K562 (cell line): Measurements from ENCODE around the gene ZNF775. TPM values are rescaled to one million over a fixed set of nuclear protein-coding genes. Genes with fewer than 3 reads are reported as not detected.
A peak's percentile ranks its signal among the peaks of the same experiment; 100 is the strongest.

Experiments
- ELF4 ChIP-seq: fragments of 450-650 bp; formaldehyde crosslinking; IDR thresholded peaks from 2 replicates; pipeline ENCODE4 v1.4.0; 2022; ENCODE audit warnings: missing genetic modification characterization
- FOXK1 ChIP-seq: sonication (generic); formaldehyde crosslinking; IDR thresholded peaks from 2 replicates; pipeline ENCODE4 v1.8.0; 2022; ENCODE audit warnings: missing genetic modification reagents, mild to moderate bottlenecking, borderline replicate concordance
- HDAC1 ChIP-seq, 2 experiments: fragments of 450-650 bp; IDR thresholded peaks; 2 replicates each; pipeline ENCODE4 v1.6.1; 2016 to 2017; ENCODE audit warnings: inconsistent platforms in 1 of 2, mild to moderate bottlenecking in 1 of 2, moderate library complexity in 1 of 2
- MCM7 ChIP-seq, 2 experiments: fragments of 450-650 bp; IDR thresholded peaks; 2 replicates each; pipeline ENCODE4 v1.6.1; 2016 to 2018
- PHB2 ChIP-seq: fragments of 450-650 bp; IDR thresholded peaks from 2 replicates; pipeline ENCODE4 v1.6.1; 2017; ENCODE audit warnings: low read depth
- SMARCA5 ChIP-seq: fragments of 450-650 bp; IDR thresholded peaks from 2 replicates; pipeline ENCODE4 v1.6.1; 2016
- SOX6 ChIP-seq: fragments of 450-650 bp; IDR thresholded peaks from 2 replicates; pipeline ENCODE4 v1.6.1; 2014; ENCODE audit warnings: mild to moderate bottlenecking
- TAL1 ChIP-seq: fragments of 450-650 bp; IDR thresholded peaks from 2 replicates; pipeline ENCODE4 v1.6.1; 2016; ENCODE audit warnings: mild to moderate bottlenecking
- ZBTB1 ChIP-seq: sonication (generic); formaldehyde crosslinking; IDR thresholded peaks from 2 replicates; pipeline ENCODE4 v1.8.1; 2023; ENCODE audit warnings: missing genetic modification reagents, low read depth, mild to moderate bottlenecking, borderline replicate concordance
- ZC3H8 ChIP-seq: fragments of 450-650 bp; IDR thresholded peaks from 2 replicates; pipeline ENCODE4 v1.6.1; 2017
- polyA plus RNA-seq, 8 experiments: library from polyadenylated mRNA; depleted of rRNA in 4 of 8; stranded (reverse) in 5 of 8; unstranded in 3 of 8; fragments of >200 nt; fragmentation: Nextera tagmentation in 2 of 8; fragmentation: Illumina TruSeq in 1 of 8; extraction: Ambion mirVana in 2 of 8; extraction: Trizol in 1 of 8; gene quantifications; 2 replicates each; pipeline versions ENCODE4 v1.2.1 to v1.2.3, GENCODE V29; 2011 to 2014; ENCODE audit warnings: inconsistent platforms in 1 of 8, missing spikeins in 1 of 8
- total RNA-seq, 7 experiments: library from RNA; depleted of rRNA in 6 of 7; stranded (reverse); fragments of >200 nt in 6 of 7; fragmentation: Illumina TruSeq in 2 of 7; extraction: Trizol in 2 of 7; gene quantifications; 2 replicates each; pipeline versions ENCODE4 v1.2.1 to v1.2.3, GENCODE V29; 2011 to 2021; ENCODE audit warnings: low replicate concordance in 1 of 7
- TF ChIP-seq, protein P1 (sequence below): sonication (generic); formaldehyde crosslinking; IDR thresholded peaks from 2 replicates; pipeline ENCODE4 v1.8.1; 2023; ENCODE audit warnings: mild to moderate bottlenecking, missing genetic modification reagents
- TF ChIP-seq, protein P2 (sequence below): sonication (generic); formaldehyde crosslinking; IDR thresholded peaks from 2 replicates; pipeline ENCODE4 v1.8.0; 2023; ENCODE audit warnings: mild to moderate bottlenecking, missing genetic modification reagents
- TF ChIP-seq, protein P3 (sequence below), 2 experiments: fragments of 250-450 bp in 1 of 2; fragments of 450-650 bp in 1 of 2; sonication (Bioruptor Pico) in 1 of 2; IDR thresholded peaks; 2 replicates each; pipeline versions ENCODE4 v1.6.1 to v1.8.0; 2016 to 2021; ENCODE audit warnings: mild to moderate bottlenecking in 2 of 2, moderate library complexity in 2 of 2, missing compliant biosample characterization in 1 of 2, missing genetic modification characterization in 1 of 2
- TF ChIP-seq, protein P4 (sequence below), 2 experiments: fragments of 450-650 bp; IDR thresholded peaks; 2 replicates each; pipeline ENCODE4 v1.6.1; 2016
- TF ChIP-seq, protein P5 (sequence below): fragments of 450-650 bp; IDR thresholded peaks from 2 replicates; pipeline ENCODE4 v1.6.1; 2017; ENCODE audit warnings: antibody characterized with exemption, mild to moderate bottlenecking
- TF ChIP-seq, protein P6 (sequence below): fragments of 450-650 bp; formaldehyde crosslinking; IDR thresholded peaks from 2 replicates; pipeline ENCODE4 v1.4.0; 2022; ENCODE audit warnings: missing genetic modification characterization

The ZNF775 gene
- total and polyA plus RNA-seq, 9 of the 15 experiments (the other 6 are each of a cell fraction or from before 2014, with no cell fraction given) = 0.04 to 18.7 (median 4.9) TPM

DNA sequence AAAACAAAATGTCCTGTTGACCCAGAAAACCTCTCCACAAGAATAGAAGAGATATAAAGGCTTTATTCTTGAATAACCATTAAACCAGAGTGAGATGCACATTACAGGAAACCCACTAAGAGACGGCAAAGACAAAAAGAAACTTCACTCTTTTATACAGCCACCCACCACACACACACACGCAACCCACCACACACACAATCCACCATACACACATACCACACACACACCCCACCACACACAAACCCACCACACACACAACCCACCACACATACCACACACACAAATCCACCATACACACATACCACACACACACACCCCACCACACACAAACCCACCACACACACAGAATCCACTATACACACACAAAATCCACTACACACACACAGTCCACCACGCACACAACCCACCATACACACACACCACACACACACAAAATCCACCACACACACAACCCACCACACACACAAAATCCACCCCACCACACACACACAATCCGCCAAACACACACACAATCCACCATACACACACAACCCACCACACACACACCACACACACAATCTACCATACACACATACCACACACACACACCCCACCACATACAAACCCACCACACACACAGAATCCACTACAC lies 20.0 kb upstream of the ZNF775 start (continued):
- TF ChIP-seq SMARCA5 (peak; percentile 48; the same call in 1 of the 2 replicates), FOXK1 (CRISPR knock-in tag) (0 out of 2 replicates have a peak, but pooled peaks have one; percentile 64), MCM7 (IDR thresholded peaks at IDR 0.05) (peak in 1 of 2 experiments; percentile 71; a peak in 1 of 4 replicates), TAL1 (no peak), PHB2 (peak; percentile 51; the same call in 1 of the 2 replicates), ZBTB1 (CRISPR knock-in tag) (no peak), HDAC1 (IDR thresholded peaks at IDR 0.05) (peak in 1 of 2 experiments; percentile 26; a peak in 2 of 4 replicates), ZC3H8 (0 out of 2 replicates have a peak, but pooled peaks have one; percentile 76), SOX6 (no peak), ELF4 (CRISPR knock-in tag) (0 out of 2 replicates have a peak, but pooled peaks have one; percentile 44)
- TF ChIP-seq, protein P1, sequence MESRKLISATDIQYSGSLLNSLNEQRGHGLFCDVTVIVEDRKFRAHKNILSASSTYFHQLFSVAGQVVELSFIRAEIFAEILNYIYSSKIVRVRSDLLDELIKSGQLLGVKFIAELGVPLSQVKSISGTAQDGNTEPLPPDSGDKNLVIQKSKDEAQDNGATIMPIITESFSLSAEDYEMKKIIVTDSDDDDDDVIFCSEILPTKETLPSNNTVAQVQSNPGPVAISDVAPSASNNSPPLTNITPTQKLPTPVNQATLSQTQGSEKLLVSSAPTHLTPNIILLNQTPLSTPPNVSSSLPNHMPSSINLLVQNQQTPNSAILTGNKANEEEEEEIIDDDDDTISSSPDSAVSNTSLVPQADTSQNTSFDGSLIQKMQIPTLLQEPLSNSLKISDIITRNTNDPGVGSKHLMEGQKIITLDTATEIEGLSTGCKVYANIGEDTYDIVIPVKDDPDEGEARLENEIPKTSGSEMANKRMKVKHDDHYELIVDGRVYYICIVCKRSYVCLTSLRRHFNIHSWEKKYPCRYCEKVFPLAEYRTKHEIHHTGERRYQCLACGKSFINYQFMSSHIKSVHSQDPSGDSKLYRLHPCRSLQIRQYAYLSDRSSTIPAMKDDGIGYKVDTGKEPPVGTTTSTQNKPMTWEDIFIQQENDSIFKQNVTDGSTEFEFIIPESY = peak; percentile 84
- TF ChIP-seq, protein P2, sequence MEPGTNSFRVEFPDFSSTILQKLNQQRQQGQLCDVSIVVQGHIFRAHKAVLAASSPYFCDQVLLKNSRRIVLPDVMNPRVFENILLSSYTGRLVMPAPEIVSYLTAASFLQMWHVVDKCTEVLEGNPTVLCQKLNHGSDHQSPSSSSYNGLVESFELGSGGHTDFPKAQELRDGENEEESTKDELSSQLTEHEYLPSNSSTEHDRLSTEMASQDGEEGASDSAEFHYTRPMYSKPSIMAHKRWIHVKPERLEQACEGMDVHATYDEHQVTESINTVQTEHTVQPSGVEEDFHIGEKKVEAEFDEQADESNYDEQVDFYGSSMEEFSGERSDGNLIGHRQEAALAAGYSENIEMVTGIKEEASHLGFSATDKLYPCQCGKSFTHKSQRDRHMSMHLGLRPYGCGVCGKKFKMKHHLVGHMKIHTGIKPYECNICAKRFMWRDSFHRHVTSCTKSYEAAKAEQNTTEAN = 0 out of 2 replicates have a peak, but pooled peaks have one; percentile 27
- TF ChIP-seq, protein P3, sequence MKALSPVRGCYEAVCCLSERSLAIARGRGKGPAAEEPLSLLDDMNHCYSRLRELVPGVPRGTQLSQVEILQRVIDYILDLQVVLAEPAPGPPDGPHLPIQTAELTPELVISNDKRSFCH (CRISPR knock-in tag; IDR thresholded peaks at IDR 0.05) = no peak
- TF ChIP-seq, protein P3 (tag; IDR thresholded peaks at IDR 0.05) = no peak
- TF ChIP-seq, protein P4, sequence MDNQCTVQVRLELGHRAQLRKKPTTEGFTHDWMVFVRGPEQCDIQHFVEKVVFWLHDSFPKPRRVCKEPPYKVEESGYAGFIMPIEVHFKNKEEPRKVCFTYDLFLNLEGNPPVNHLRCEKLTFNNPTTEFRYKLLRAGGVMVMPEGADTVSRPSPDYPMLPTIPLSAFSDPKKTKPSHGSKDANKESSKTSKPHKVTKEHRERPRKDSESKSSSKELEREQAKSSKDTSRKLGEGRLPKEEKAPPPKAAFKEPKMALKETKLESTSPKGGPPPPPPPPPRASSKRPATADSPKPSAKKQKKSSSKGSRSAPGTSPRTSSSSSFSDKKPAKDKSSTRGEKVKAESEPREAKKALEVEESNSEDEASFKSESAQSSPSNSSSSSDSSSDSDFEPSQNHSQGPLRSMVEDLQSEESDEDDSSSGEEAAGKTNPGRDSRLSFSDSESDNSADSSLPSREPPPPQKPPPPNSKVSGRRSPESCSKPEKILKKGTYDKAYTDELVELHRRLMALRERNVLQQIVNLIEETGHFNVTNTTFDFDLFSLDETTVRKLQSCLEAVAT (IDR thresholded peaks at IDR 0.05) = peak; percentile 61 to 65; a peak in 3 of 4 replicates
- TF ChIP-seq, protein P5, sequence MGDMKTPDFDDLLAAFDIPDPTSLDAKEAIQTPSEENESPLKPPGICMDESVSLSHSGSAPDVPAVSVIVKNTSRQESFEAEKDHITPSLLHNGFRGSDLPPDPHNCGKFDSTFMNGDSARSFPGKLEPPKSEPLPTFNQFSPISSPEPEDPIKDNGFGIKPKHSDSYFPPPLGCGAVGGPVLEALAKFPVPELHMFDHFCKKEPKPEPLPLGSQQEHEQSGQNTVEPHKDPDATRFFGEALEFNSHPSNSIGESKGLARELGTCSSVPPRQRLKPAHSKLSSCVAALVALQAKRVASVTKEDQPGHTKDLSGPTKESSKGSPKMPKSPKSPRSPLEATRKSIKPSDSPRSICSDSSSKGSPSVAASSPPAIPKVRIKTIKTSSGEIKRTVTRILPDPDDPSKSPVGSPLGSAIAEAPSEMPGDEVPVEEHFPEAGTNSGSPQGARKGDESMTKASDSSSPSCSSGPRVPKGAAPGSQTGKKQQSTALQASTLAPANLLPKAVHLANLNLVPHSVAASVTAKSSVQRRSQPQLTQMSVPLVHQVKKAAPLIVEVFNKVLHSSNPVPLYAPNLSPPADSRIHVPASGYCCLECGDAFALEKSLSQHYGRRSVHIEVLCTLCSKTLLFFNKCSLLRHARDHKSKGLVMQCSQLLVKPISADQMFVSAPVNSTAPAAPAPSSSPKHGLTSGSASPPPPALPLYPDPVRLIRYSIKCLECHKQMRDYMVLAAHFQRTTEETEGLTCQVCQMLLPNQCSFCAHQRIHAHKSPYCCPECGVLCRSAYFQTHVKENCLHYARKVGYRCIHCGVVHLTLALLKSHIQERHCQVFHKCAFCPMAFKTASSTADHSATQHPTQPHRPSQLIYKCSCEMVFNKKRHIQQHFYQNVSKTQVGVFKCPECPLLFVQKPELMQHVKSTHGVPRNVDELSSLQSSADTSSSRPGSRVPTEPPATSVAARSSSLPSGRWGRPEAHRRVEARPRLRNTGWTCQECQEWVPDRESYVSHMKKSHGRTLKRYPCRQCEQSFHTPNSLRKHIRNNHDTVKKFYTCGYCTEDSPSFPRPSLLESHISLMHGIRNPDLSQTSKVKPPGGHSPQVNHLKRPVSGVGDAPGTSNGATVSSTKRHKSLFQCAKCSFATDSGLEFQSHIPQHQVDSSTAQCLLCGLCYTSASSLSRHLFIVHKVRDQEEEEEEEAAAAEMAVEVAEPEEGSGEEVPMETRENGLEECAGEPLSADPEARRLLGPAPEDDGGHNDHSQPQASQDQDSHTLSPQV = no peak
- TF ChIP-seq, protein P6, sequence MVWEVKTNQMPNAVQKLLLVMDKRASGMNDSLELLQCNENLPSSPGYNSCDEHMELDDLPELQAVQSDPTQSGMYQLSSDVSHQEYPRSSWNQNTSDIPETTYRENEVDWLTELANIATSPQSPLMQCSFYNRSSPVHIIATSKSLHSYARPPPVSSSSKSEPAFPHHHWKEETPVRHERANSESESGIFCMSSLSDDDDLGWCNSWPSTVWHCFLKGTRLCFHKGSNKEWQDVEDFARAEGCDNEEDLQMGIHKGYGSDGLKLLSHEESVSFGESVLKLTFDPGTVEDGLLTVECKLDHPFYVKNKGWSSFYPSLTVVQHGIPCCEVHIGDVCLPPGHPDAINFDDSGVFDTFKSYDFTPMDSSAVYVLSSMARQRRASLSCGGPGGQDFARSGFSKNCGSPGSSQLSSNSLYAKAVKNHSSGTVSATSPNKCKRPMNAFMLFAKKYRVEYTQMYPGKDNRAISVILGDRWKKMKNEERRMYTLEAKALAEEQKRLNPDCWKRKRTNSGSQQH (CRISPR knock-in tag) = peak; percentile 20; the same call in 1 of the 2 replicates
